GM18526 (cell line): ENCODE data around the gene ADGRF4.

Experiments used
- POLR2A ChIP-seq: IDR thresholded peaks from 3 replicates; pipeline ENCODE4 v1.6.1; 2011; ENCODE audit not compliant: insufficient read length; ENCODE audit errors: extremely low read depth

Gene ADGRF4

DNA sequence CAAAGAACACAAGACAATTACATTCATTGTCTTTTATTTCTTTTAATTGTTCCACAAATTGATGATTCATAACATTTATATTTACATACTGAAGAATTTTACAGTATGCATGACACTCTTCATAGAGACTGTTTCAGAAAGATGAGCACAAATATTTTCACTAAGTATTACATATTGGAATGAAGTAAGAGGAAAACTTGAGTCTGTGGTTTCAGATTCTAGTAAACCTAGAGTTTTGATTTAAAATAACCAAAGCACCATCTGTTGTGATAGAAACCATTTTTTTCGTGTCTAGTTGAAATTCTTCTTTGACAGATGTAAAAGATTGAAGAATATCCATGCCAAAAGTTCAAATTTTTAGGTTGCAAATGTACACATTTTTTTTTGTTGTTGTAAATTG is 51.4 kb downstream of the ADGRF4 start:
- TF ChIP-seq POLR2A: no peak

DNA sequence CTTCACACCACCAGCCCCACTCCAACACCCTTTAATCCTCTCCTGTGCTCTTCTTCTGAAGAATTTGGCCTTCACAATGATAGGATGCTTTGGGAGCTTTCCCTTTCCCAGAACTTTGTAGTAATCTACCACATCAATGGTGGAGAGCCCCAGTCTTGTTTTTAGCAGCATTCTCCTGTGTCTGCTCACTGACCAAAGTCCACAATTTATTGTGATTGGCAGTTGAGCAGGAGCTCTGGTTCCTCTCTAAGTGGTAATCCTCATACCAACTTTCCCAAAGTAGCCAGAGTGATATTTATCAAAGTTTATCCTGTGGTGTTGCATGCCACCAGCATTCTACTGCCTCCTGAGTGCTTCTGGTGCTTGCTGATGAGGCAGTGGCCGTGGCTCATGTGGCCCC is 54.4 kb downstream of the ADGRF4 start:
- no peak for TF ChIP-seq POLR2A

DNA sequence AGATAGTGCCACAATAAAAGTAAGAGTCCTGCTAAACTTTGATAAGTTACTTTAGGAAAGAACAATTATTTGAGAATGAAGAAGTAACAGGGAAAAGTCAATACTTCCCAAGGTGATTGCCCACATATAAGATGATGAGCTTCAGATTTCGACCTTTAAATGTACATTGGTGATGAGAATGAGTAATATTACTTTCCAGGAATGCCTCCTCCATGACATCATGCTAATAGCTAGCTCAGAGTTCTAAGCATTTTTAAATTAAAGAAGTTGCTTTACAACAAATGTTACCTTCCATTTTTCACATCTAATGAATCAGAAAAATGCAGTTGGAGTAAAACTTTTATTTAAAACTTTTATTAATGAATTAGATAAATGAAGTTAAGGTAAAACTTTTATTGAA is 61.0 kb downstream of the ADGRF4 start:
- TF ChIP-seq POLR2A: no peak

DNA sequence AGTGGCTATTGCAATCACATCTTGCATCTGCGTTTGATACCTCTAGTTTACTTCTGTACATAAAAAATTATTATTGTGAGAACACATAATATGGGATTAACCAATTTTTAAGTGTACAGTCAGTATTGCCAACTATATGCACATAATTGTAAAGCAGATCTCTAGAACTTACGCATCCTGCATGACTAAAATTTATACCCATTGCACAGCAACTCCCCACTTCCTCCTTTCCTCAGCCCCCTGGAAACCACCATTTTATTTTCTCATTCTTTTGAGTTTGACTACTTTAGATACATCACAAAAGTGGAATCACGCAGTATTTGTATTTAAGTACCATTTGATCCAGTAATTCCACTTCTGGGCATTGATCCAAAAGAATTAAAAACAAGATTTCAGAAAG is 64.1 kb downstream of the ADGRF4 start:
- TF ChIP-seq POLR2A: no peak

DNA sequence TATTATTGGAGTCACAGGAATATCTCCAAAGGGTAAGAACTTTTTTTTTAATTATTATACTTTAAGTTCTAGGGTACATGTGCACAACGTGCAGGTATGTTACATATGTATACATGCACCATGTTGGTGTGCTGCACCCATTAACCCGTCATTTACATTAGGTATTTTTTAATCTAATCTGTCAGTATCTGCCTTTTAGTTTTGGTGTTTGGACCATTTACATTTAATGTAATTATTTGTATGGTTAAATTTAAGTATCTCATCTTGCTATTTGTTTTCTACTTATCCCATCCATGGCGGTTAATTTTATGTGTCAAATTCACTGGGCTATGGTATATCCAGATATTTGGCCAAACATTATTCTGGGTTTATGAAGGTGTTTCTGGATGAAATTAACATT is 68.1 kb downstream of the ADGRF4 start:
- TF ChIP-seq POLR2A: no peak

DNA sequence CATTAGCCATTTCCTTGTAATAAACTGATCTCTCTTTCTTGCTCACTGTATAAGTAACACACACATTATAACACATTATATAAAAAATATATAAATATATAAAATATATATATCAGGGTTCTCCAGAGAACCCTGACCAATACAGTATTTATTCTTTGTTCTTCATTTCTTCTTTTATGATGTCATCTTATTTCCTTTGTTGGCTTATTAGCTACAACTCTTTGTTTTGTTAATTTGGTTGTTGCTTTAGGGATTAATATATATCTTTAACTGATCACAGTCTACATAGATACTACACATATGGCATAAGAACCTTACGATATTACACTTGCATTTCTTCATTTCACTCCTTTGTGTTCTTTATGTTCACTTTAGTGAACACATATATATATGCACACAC is 68.7 kb downstream of the ADGRF4 start:
- TF ChIP-seq POLR2A: no peak

DNA sequence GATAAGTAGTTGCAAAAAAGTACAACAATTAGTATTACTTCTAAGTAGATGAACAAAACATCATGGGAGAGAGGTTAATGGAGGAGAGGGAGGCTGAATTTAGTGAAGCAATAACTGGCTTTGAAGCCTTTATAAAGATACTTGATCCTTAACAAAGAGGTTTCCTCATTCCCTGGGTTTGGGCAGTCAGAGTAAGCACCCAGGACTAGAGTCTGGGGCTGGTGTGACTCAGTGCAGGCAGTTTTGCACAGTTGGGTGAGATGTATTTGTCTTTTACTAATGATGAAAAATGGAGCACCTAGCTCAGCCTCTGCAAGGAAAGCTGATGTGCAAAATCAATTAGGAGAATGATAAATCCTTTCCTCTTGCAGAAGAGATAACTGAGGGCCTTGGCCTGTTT is 71.6 kb downstream of the ADGRF4 start:
- no peak for TF ChIP-seq POLR2A
